ENCODE measurements around the gene KLF16. TPM values are rescaled to one million over a fixed set of nuclear protein-coding genes. Genes with fewer than 3 reads are reported as not detected.

The KLF16 gene
- total and polyA plus RNA-seq, 9 of the 15 experiments (the other 6 are each of a cell fraction or from before 2014, with no cell fraction given) = 0.04 to 60.4 (median 6.8) TPM

DNA sequence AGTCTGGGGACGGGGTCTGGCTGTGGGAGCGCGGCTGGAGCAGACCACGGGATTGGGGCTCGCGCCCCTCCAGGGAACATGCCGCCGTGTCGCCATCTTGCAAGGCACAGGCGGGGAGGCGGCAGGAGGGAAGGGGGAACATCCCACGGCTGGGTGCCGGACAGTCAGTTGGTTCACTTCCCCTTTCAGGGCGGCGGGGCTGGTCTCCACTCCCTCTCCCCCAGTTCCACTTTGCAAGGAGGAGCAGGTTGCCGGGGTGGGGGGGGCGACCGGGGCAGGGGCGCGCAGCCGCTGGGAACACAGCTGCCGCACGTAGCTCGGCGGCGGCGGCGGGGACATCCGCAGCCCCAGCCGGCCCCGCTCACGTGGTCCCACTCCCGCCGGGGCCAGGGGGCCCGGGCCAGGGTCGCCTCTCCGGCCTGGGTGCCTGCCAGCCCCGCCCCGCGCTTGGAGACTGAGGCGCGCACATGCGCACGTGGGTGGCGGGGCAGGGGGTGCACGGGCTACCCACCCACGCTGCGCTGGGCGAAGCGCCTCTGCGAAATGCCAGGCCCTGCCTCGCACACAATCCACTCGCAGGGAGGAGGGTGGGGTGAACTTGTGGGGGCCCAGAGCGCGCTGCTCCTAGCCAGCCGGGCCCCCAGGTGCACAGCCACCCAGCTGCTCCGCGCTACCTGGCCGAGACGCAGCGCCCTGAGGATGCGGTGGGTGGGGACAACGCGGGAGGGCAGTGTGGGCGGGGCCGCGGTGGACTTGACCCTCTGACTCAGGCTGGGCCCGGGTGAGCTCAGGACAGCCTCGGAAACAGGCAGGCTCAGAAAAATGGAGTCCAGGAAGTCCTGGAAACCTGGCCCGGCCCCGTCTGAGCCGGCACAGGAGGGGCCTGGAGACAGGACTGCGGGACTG lies 6.4 kb downstream of the KLF16 start (continued):
- TF ChIP-seq THRAP3 (IDR thresholded peaks at IDR 0.05; ENCODE audit: borderline replicate concordance) = no peak
- peak; percentile 83 for TF ChIP-seq FOSL1 (tag; conservative IDR thresholded peaks at IDR 0.05)
- no peak for TF ChIP-seq HDAC6 (IDR thresholded peaks at IDR 0.05; ENCODE audit: low read depth, low read length)
- TF ChIP-seq NCOA1 (IDR thresholded peaks at IDR 0.05; ENCODE audit: low read depth) = no peak; the same call in 1 of the 2 replicates
- TF ChIP-seq, protein P1, sequence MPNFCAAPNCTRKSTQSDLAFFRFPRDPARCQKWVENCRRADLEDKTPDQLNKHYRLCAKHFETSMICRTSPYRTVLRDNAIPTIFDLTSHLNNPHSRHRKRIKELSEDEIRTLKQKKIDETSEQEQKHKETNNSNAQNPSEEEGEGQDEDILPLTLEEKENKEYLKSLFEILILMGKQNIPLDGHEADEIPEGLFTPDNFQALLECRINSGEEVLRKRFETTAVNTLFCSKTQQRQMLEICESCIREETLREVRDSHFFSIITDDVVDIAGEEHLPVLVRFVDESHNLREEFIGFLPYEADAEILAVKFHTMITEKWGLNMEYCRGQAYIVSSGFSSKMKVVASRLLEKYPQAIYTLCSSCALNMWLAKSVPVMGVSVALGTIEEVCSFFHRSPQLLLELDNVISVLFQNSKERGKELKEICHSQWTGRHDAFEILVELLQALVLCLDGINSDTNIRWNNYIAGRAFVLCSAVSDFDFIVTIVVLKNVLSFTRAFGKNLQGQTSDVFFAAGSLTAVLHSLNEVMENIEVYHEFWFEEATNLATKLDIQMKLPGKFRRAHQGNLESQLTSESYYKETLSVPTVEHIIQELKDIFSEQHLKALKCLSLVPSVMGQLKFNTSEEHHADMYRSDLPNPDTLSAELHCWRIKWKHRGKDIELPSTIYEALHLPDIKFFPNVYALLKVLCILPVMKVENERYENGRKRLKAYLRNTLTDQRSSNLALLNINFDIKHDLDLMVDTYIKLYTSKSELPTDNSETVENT (CRISPR knock-in tag; IDR thresholded peaks at IDR 0.05) = peak; percentile 69
- TF ChIP-seq ZNF57 (CRISPR knock-in tag; IDR thresholded peaks at IDR 0.05) = no peak
- no peak for TF ChIP-seq KHSRP (IDR thresholded peaks at IDR 0.05)
- TF ChIP-seq, protein P2, sequence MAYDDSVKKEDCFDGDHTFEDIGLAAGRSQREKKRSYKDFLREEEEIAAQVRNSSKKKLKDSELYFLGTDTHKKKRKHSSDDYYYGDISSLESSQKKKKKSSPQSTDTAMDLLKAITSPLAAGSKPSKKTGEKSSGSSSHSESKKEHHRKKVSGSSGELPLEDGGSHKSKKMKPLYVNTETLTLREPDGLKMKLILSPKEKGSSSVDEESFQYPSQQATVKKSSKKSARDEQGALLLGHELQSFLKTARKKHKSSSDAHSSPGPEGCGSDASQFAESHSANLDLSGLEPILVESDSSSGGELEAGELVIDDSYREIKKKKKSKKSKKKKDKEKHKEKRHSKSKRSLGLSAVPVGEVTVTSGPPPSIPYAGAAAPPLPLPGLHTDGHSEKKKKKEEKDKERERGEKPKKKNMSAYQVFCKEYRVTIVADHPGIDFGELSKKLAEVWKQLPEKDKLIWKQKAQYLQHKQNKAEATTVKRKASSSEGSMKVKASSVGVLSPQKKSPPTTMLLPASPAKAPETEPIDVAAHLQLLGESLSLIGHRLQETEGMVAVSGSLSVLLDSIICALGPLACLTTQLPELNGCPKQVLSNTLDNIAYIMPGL (CRISPR knock-in tag; IDR thresholded peaks at IDR 0.05) = no peak; the same call in none of the 2 replicates
- no peak for TF ChIP-seq ZNF431 (CRISPR knock-in tag; IDR thresholded peaks at IDR 0.05)
- no peak for TF ChIP-seq ZNF41 (CRISPR knock-in tag; conservative IDR thresholded peaks at IDR 0.05)
- no peak for TF ChIP-seq ZSCAN29 (IDR thresholded peaks at IDR 0.05)
- no peak for TF ChIP-seq KAT2B (IDR thresholded peaks at IDR 0.05; ENCODE audit: low read depth, low read length)
- TF ChIP-seq, protein P3, sequence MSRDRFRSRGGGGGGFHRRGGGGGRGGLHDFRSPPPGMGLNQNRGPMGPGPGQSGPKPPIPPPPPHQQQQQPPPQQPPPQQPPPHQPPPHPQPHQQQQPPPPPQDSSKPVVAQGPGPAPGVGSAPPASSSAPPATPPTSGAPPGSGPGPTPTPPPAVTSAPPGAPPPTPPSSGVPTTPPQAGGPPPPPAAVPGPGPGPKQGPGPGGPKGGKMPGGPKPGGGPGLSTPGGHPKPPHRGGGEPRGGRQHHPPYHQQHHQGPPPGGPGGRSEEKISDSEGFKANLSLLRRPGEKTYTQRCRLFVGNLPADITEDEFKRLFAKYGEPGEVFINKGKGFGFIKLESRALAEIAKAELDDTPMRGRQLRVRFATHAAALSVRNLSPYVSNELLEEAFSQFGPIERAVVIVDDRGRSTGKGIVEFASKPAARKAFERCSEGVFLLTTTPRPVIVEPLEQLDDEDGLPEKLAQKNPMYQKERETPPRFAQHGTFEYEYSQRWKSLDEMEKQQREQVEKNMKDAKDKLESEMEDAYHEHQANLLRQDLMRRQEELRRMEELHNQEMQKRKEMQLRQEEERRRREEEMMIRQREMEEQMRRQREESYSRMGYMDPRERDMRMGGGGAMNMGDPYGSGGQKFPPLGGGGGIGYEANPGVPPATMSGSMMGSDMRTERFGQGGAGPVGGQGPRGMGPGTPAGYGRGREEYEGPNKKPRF (IDR thresholded peaks at IDR 0.05; ENCODE audit: low read depth, low read length) = no peak
- TF ChIP-seq, protein P4, sequence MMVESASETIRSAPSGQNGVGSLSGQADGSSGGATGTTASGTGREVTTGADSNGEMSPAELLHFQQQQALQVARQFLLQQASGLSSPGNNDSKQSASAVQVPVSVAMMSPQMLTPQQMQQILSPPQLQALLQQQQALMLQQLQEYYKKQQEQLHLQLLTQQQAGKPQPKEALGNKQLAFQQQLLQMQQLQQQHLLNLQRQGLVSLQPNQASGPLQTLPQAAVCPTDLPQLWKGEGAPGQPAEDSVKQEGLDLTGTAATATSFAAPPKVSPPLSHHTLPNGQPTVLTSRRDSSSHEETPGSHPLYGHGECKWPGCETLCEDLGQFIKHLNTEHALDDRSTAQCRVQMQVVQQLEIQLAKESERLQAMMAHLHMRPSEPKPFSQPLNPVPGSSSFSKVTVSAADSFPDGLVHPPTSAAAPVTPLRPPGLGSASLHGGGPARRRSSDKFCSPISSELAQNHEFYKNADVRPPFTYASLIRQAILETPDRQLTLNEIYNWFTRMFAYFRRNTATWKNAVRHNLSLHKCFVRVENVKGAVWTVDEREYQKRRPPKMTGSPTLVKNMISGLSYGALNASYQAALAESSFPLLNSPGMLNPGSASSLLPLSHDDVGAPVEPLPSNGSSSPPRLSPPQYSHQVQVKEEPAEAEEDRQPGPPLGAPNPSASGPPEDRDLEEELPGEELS (CRISPR knock-in tag; IDR thresholded peaks at IDR 0.05; ENCODE audit: borderline replicate concordance) = no peak
- no peak; the same call in 1 of the 2 replicates for TF ChIP-seq ELF2 (CRISPR knock-in tag; IDR thresholded peaks at IDR 0.05)
